ENCODE results near the gene FGF18.

Gene FGF18

GRCh38 chr5:171424726-171425125 lies 5.3 kb downstream of the FGF18 start:
- DNase-seq = no peak

GRCh38 chr5:171425596-171426244 lies 6.3 kb downstream of the FGF18 start:
- no peak for DNase-seq

DNA sequence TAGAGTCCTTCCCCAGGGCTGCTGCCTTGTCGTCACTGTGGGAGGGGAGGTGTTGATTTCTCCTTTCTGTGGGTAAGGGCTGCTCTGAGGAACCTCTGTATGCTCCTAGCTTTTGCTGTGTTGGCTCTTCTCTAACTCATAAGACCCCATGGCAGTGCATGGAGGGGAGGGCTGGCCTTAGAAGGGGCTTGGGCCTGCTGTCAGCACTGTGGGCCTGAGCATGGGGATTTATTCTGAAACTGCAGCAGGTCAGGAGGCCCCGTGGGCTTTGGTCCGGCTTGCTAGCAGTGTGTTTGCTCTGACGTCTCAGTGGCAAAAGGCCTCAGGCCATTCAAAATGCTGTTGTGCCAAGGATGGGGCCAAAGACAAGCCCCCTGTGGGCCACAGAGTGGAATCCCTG lies 6.8 kb downstream of the FGF18 start:
- no peak for DNase-seq

- DNase-seq = no peak
Measured at GRCh38 chr5:171426680-171427079, 7.2 kb downstream of the FGF18 start.

DNA sequence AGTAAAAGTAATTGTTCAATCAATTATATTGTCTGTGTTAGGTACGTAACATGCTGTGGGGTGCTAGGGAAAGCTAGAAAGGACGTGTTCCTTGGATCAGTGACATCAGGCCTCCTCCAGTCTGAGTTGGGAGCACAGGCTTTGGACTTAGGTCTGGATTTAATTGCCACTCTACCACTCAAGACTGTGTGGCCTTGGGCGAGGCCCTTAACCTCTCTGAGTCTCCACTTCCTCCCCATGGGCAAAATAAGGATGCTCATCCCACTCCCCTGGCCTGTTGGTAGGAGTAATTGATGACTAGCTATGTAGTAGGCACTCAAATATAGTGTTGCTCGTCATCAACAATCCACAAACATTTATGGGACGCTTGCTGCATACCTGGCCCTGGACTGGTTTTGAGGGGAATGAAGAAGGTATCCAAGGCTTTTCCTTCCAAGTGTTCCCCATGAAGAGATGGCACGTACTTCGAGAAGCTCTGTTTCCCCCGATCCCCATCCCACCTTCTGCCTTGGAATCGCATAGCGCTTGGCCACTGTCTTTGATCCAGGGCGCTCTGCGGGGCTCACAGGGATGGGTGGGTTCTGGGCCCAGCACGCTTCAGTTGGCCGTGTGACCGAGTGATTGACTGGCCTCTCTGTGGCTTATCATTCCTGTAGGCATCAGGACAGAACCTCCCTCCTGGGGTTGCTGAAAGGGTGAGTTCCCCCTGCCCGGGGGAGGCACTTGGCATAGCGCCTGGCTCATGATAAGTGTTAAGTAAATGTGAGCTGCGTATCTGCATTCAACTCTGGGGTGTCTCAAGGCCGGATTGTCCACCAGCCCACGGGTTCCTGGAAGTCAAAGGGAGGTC lies 8.1 kb downstream of the FGF18 start:
- DNase-seq = peak; percentile 40

- no peak for DNase-seq
Measured at GRCh38 chr5:171428168-171428696, 8.8 kb downstream of the FGF18 start.

- DNase-seq = no peak
Measured at GRCh38 chr5:171428809-171429542, 9.5 kb downstream of the FGF18 start.

- no peak for DNase-seq
Measured at GRCh38 chr5:171429543-171429910, 10.1 kb downstream of the FGF18 start.

GRCh38 chr5:171431251-171431777 lies 11.9 kb downstream of the FGF18 start:
- DNase-seq = no peak

- no peak for DNase-seq
Measured at GRCh38 chr5:171432076-171432475, 12.6 kb downstream of the FGF18 start.

DNA sequence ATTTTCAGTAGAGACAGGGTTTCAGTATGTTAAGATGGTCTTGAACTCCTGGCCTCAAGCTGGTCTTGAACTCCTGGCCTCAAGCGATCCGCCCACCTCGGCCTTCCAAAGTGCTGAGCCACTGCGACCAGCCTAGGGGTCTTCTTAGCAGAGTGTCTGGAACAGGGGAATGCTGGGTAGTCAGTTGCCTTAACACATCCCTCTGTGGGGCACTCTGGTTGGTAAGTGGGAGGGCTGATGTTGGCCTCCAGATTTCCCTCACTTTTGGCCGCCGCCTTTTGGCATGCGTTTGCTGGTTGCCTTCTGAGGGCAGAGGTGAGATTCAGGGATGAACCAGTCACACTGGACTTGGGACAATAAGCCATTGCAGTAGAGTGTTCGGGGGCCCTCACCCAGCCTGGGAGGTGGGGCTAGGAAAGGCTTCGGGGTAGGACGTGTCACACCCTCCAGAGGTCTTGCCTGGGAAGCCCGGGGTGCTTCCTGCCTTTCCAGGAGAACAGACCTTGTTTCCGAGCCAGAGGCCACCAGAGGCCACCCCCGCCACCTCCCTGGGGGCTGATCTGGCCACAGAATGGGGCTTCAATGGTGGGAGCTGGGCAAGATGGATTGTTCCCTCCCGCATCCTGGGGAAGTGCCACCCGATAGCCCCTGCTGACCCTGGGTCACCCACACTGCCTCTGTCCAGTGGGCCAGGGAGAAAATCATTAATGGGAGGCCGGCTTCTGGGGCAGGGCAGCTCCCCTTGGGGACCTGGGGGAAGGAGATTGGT lies 13.3 kb downstream of the FGF18 start:
- no peak for DNase-seq

DNA sequence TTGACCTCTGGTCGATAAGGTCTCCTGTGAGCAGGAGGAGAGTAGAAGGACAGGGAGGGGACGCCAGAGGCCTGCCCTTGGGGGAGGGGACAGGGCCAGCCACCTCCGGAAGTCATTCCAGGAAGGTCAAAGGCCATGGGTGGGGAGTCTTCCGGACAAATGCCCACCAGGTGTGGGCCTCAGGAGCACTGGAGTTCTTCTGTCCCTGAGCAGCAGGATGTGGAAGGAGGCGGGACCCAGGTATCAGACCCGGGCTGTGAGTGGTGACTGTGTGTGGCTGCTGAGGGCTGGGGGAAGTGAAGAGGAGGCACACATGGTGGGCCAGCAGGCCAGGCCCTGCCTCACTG lies 13.9 kb downstream of the FGF18 start:
- DNase-seq = no peak

- no peak for DNase-seq
Measured at GRCh38 chr5:171433982-171434676, 14.7 kb downstream of the FGF18 start.

GRCh38 chr5:171434874-171435273 lies 15.4 kb downstream of the FGF18 start:
- DNase-seq = no peak

DNA sequence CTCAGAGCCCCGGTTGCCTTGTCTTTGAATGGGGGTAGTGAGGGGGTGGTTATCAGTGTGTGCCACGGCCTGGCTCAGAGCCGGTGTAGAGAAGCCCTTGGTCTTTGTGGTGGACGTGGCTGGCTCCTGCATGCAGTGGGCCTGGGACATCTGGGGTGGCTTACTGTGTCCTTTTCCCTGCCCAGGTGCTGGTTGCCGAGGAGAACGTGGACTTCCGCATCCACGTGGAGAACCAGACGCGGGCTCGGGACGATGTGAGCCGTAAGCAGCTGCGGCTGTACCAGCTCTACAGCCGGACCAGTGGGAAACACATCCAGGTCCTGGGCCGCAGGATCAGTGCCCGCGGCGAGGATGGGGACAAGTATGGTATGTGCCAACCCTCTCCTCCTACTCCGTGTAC lies 16.5 kb downstream of the FGF18 start:
- no peak for DNase-seq

DNA sequence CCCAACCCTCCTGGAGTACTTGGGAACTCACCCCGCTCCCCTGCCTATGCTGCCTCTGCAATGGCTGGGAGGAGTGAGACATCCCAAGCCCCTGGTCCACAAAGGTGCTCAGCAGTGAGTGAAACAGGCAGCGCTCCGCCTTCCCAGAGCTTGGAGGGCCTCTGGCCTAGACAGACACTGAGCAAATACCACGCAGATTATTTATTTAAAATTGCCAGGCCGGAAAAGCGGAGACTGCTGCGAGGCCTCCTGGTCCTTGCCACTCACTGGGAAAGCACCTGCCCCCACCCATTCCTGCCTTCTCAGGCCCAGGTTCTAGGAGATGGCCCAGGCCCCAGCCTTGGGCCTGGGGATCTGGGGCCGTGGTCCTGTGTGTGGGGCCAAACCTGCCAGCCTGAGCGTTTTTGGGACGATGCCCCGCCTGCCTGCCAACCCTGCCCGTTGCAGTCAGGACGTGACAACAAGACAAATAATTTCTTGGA lies 17.4 kb downstream of the FGF18 start:
- no peak for DNase-seq

DNA sequence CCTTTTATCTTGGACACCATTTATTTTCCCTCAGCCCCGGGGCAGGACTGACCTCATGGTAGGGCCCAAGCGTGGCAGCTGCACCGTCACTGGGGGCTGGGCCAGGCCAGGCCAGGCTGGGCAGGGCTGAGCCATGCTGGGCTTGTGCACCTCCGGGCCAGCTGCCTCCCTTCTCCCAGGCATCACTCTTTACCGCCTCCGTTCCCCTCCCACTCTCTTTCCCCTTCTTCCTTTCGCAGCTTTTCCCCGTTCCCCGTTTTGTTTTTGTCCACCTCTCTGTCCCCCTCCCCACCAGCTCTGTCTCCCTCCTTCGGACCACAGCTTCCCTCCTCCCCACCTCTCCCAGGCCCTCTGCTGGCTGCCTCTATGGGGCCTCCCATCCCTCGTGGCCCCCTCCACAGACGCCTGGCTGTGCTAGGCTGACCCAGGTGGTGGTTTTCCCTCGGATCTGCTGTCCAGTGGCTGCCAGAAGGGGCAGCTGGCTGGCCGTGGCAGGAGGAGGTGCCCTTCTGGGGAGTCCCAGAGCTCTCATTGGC lies 17.9 kb downstream of the FGF18 start:
- DNase-seq = no peak

GRCh38 chr5:171438738-171439137 lies 19.3 kb downstream of the FGF18 start:
- no peak for DNase-seq

DNA sequence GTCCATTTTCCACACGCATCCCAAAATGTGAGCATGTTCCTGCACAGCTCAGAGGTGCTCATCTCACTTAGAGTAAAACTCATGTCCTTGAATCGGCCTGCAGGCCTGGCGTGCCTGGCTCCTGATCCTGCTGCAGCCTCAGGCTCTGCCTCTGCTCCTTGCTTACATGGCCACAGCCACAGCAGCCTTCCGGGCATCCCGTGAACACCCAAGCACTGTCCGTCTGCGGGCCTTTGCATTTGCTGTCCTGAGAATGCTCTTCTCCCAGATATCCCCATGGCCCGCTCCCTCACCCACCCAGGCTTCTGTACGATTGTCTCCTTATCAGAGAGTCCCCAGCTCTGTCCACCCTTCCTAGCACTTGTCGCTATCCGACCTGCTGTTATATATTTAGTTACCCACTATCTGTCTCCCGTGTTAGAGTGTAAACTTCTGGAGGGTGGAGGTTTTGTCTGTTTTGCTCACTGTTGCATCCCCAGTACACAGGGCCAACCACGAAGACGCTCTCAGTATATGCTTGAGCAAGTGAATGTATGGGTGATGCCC lies 21.9 kb downstream of the FGF18 start:
- DNase-seq = peak; percentile 8

DNA sequence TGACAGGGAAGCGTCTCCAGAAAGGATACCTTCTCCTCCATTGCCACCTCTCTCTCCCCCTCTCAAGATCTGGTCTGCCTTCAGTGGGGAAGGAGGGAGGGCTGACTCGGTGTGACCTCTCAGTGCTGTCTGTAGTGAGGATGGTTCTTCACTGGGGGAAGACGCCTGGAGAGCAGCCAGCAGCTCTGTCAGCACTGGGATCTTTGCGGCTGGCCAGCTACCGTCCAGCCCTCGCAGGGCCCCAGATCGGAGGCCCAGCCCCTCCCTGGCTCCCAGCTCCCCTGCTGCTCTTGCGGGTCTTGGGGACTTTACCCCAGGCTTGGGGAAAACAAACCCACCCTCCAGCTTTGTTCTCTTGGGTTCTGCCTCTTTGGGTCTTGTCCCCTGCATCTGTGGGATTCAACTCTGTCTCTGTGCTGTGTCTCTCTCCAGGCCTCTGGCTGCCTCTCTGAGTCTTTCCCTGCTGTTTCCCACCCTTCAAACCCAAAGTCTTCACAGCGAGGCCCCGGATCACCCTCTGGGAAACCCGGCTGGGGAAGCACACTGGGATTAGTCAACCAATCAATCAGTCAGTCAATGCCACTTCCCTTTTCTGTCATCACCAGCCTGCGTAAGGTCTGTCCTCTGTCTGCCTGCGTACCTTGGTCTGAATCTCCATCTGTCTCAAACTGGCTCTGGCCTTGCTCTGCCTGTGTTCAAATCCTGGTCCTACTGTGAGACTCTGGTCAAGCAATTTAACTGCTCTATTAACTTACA lies 23.0 kb downstream of the FGF18 start:
- DNase-seq = no peak

DNA sequence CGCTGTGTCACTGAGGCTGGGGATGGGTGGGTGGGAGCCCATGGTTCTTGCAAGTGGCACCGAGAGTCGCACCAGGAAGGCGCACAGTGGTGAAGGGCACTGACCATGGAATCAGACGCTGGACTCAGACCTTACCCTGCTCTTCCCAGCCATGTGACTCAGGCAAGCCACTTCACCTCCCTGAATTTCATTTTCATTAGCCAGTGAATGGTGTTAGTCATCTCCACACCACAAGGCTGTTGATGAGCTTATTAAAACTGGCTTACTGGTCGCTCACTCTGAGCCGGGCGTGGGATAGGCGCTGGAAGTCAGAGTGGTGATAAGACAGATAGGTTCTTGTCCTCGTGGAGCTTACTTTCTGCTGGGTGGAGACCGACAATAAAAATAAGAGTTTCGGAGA lies 25.1 kb downstream of the FGF18 start:
- DNase-seq = no peak

Data from OCI-M1 (cell line).